HUES48 (cell line): ENCODE data around the gene AGPAT2.

Experiments used
- H3K27ac ChIP-seq: one replicate; pipeline ENCODE4 v1.7.0; 2013; ENCODE audit warnings: low read depth, low read length, inconsistent platforms
- H3K27me3 ChIP-seq: 2 replicates; pipeline ENCODE4 v1.6.1; 2013; ENCODE audit warnings: mild to moderate bottlenecking, low read length; ENCODE audit not compliant: control insufficient read depth, insufficient read depth
- H3K36me3 ChIP-seq: 2 replicates; pipeline ENCODE4 v1.6.1; 2013; ENCODE audit warnings: low read length; ENCODE audit not compliant: control insufficient read depth, insufficient read depth
- H3K4me1 ChIP-seq: 2 replicates; pipeline ENCODE4 v1.6.1; 2013; ENCODE audit warnings: mild to moderate bottlenecking, low read length; ENCODE audit not compliant: control insufficient read depth, insufficient read depth
- H3K4me3 ChIP-seq: 2 replicates; pipeline ENCODE4 v1.5.1; 2013; ENCODE audit warnings: mild to moderate bottlenecking, low read depth, low read length
- H3K9ac ChIP-seq: 2 replicates; pipeline ENCODE4 v1.6.1; 2013; ENCODE audit warnings: mild to moderate bottlenecking, low read depth, low read length, moderate library complexity
- H3K9me3 ChIP-seq: 2 replicates; pipeline ENCODE4 v1.6.1; 2013; ENCODE audit warnings: low read length; ENCODE audit not compliant: control insufficient read depth, insufficient read depth

AGPAT2 gene

DNA sequence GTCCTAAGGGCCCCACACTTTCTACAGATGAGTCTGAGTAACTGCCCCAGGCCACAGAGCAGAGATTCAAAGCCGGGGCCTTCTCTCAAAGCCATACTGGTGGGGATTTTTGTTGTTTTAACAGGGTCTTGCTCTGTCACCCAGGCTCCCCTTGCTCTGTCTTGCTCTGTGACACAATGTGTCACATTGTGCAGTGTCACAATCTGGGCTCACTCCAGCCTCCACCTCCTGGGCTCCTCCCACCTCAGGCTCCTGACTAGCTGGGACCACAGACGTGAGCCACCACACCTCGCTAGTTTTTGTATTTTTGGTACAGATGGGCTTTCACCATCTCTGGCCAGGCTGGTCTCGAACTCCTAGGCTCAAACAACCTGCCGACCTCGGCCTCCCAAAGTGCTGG is 8.6 kb downstream of the AGPAT2 start:
- Histone ChIP-seq H3K27me3 (no peaks in the 10 kb centered on the region), H3K27ac (no peak overlapping the region), H3K36me3 (no peaks in the 10 kb centered on the region), H3K4me3 (no peak overlapping the region), H3K9ac (no peak overlapping the region), H3K9me3 (no peaks in the 10 kb centered on the region), H3K4me1 (peaks cover 6% of the 10 kb centered on the region; the same call in 1 of the 2 replicates)

DNA sequence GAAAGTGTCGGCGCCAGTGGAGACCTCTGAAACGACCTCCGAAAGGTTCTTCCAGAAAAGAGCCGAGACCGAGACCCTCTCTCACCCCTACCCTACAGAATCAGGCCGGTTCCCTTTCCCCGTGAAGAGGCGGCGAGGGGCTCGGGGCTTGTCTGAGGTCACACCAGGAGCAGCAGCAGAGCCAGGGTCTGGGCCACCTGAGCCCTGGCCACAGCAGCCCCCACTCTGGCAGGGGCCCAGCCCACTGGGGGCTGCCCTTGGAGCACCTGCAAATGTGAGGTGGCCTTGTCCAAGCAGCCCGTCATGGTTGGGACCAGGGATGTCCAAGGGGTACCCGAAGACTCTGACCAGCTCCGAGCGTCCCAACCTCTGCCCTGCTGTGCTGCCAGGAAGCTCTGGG is 9.2 kb downstream of the AGPAT2 start:
- Histone ChIP-seq H3K4me3 (no peak overlapping the region), H3K27me3 (no peaks in the 10 kb centered on the region), H3K9me3 (no peaks in the 10 kb centered on the region), H3K36me3 (0 out of 2 replicates have a peak, but pooled peaks cover 3% of the 10 kb centered on the region), H3K4me1 (peaks cover 6% of the 10 kb centered on the region; the same call in 1 of the 2 replicates), H3K9ac (no peak overlapping the region), H3K27ac (no peak overlapping the region)

DNA sequence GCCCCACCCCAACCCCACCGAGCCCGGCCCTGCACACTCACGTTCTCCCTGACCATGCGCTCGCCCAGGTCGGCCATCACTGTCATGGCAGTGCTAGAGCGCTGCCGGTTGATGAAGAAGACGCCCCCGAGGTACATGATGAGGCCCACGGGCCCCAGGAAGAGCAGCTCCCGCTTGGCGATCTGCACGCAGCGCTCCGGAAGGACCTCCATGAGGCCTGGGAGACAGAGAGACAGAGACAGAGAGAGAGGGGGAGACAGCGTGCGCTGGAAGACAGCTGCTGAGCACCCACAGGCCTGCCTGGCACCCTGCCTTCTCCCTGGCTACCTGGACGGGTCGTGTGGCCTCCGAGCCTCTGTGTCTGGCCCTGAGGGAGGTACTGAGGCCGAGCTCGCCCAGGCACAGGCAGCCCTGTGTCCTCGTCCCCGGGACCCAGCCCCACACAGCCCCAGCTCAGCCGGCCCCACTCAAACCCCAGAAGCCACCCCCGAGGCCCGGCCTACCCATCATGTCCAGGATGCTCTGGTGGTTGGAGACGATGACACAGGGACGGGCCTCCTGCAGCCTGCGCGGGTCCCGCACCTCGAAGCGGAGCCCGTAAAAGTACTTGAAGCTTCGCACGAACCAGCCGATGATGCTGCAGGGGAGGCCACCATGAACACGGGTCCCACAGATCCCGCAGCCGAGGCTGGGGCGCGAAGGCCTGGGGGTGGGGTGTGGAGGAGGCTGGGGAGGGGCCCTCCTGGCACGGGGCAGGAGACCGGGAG is 10.2 kb downstream of the AGPAT2 start:
- Histone ChIP-seq H3K9ac (no peak overlapping the region), H3K36me3 (0 out of 2 replicates have a peak, but pooled peaks cover 3% of the 10 kb centered on the region), H3K27ac (no peak overlapping the region), H3K4me1 (no peaks in the 10 kb centered on the region), H3K4me3 (no peak overlapping the region), H3K9me3 (no peaks in the 10 kb centered on the region), H3K27me3 (no peaks in the 10 kb centered on the region)

DNA sequence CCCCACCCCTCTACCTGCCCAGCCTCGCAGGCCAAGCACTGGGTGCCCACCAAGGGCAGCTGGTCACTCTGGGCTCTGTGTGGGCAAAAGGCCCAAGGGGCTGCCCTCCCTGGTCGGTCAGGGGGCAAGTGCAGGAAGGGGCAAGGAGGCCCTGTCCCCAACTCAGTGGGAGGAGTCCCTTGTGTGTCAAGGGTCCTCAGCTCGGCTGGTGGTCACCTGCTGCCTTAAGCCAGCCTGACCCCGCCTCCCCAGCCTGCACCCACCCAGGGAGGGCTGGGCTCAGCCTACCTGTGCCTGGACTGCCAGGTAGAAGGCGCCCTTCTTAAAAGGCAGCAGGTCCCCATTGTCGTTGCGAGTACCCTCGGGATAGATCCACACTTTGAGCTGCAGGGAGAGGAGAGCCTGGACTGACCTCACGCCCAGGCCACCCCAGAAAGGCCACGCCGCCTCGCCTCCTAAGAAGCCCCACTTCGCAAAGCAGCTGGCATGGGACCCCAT is 10.9 kb downstream of the AGPAT2 start:
- Histone ChIP-seq H3K4me1 (no peaks in the 10 kb centered on the region), H3K9ac (no peak overlapping the region), H3K36me3 (0 out of 2 replicates have a peak, but pooled peaks cover 3% of the 10 kb centered on the region), H3K27me3 (no peaks in the 10 kb centered on the region), H3K4me3 (no peak overlapping the region), H3K27ac (no peak overlapping the region), H3K9me3 (no peaks in the 10 kb centered on the region)

DNA sequence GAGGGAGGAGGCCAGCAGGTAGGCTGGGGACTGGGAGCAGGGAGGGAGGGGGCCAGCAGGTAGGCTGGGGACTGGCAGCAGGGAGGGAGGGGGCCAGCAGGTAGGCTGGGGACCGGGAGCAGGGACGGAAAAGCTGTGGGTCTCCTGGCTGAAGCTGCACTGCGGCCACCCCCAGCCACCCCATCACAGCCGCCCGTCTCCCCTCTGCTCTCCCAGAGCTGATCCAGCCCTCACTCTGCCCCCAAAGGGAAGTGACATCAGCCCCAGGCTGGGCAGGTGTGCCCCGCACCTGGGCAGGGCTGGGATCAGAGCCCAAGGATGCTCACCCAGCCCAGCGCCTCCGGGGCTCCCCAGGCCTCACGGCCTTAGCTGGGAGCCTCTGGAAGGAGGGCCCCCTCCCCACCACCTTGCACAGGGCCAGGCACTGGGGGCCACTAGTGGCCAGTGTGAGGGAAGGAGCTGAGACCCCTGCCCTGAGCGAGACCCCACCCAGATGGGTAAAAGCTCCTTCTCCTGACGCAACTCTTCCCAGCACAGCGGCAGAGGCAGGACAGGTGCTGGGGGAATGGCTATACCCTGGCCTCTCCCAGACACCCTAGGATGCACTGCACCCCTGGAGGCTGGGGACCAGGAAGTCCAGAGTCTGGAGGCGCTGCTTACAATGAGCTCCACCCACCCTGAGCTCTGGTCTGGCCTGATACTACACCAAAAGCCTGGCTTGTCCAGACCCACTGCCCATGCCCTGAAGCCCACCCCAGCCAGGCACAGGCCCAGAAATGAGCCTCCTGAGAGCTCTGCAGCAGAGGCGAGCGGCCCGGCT is 11.6 kb downstream of the AGPAT2 start:
- H3K4me1 ChIP-seq: no peaks in the 10 kb centered on the region
- H3K27me3 ChIP-seq: no peaks in the 10 kb centered on the region
- no peak overlapping the region for H3K9ac ChIP-seq
- no peak overlapping the region for H3K27ac ChIP-seq
- no peaks in the 10 kb centered on the region for H3K9me3 ChIP-seq
- 0 out of 2 replicates have a peak, but pooled peaks cover 3% of the 10 kb centered on the region for H3K36me3 ChIP-seq
- H3K4me3 ChIP-seq: no peak overlapping the region

DNA sequence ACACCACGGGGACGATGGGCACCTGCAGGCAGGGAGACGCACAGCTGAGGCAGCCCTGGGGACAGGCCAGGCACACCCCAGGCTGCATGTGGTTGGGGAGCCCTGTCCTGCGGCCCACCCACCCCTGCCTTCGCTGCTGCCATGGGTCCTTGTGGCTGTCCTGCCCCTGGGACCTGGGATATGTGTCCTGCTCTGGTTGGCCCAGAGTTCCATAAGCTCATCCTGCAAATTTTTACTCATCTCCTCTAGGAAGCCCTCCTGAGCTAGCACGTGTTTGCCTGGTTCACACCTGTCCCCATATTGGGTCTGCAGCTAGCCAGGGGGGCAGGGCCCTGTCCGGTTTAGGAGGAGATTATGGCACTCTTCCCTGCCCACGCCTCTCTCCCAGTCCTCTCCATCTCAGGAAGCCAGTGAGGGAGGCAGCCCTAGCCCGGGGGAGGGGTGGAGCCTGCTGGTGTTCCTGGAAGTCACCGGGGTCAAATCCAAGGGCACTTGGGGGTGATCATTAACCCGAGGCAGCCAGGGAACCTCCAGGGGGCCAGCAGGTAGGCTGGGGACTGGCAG is 12.4 kb downstream of the AGPAT2 start:
- H3K9ac ChIP-seq: no peak overlapping the region

DNA sequence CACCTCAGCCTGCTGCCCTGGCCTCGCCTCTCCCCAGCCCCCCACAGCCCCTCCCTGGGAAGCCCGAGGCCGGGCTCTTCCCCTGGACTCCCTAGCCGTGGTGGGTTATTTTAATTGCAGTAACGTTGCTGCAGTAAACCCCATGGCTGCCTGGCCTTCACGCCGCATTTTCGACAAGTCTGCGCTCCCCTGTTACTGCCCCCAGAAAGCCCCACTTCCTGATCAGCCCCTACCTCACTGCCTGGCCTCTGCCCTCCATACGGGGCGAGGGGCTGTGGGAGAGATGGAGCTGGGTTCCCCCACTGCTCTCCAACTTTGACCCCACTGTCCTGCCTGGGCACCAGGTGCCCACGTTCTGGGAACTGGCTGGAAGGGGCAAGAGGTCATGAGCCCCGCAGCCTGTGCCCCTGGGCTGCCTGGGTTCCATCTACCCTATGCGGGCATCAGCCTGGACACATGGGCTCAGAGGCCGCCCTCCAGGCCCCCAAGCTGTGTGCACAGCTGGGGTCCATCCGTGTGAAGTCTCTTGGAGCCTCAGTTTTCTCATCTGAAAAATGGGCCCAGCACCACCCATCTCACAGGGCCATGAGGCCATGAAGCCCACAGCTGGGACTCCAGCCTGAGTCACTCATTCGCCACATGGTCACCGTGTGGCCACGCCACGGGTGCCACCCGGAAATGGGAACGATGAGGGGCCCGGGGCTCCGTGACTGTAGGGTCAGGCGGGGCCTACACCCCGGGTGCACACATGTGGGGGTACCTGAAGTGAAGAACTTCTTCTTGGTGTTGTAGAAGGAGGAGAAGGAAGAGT is 13.1 kb downstream of the AGPAT2 start:
- Histone ChIP-seq H3K27ac (no peak overlapping the region), H3K36me3 (0 out of 2 replicates have a peak, but pooled peaks cover 3% of the 10 kb centered on the region), H3K27me3 (no peaks in the 10 kb centered on the region), H3K4me1 (no peaks in the 10 kb centered on the region), H3K9ac (no peak overlapping the region), H3K9me3 (no peaks in the 10 kb centered on the region), H3K4me3 (no peak overlapping the region)

More for the DNA sequence above, 12.4 kb downstream of the AGPAT2 start:
- no peaks in the 10 kb centered on the region for H3K9me3 ChIP-seq
- H3K4me1 ChIP-seq: no peaks in the 10 kb centered on the region
- H3K27me3 ChIP-seq: no peaks in the 10 kb centered on the region
- no peak overlapping the region for H3K27ac ChIP-seq
- H3K36me3 ChIP-seq: 0 out of 2 replicates have a peak, but pooled peaks cover 3% of the 10 kb centered on the region
- H3K4me3 ChIP-seq: no peak overlapping the region

DNA sequence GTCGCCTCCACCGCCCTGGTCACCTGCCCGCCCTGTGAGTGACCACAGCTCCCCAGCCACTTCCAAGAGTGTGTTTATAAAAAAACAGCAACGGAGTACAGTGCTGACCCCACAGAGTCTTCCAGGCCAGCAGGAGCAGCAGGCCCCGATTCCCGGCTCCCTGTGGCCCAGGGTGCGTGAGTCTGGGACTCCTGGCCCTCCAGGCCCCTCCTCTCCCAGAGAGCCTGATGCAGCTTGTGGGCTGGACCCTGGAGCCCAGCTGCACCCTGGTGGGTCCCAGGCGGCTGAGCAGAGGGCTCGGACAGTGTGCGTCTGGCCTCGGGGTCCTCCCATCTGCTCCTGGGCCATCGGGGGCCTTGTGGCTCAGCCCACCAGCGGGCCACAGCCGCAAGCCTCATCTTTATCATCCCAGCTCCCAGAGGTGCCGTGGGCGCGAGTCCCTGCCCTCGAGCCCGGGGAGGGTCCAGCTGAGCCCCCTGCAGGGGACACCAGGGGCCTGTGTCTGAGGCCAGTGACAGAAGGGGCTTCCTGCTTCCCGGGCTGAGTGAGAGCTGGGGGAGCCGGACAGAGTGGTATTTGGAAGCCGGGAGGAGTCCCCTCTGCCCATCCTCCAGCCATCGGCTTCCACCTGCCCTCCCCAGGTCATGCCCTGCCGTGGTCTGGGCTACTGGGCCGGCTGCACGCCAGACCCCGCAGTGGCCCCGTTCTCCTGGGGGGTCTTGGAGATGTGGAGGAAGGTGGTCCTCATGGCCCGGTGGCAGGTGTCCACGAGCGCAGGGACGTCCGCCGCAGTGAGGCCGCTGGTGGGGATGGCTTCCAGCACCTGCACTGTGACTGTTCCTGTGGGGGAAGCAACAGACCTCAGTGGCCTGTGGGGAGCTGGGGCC is 13.9 kb downstream of the AGPAT2 start:
- Histone ChIP-seq H3K27me3 (no peaks in the 10 kb centered on the region), H3K36me3 (0 out of 2 replicates have a peak, but pooled peaks cover 3% of the 10 kb centered on the region), H3K4me1 (no peaks in the 10 kb centered on the region), H3K9ac (no peak overlapping the region), H3K27ac (no peak overlapping the region), H3K4me3 (no peak overlapping the region), H3K9me3 (no peaks in the 10 kb centered on the region)

DNA sequence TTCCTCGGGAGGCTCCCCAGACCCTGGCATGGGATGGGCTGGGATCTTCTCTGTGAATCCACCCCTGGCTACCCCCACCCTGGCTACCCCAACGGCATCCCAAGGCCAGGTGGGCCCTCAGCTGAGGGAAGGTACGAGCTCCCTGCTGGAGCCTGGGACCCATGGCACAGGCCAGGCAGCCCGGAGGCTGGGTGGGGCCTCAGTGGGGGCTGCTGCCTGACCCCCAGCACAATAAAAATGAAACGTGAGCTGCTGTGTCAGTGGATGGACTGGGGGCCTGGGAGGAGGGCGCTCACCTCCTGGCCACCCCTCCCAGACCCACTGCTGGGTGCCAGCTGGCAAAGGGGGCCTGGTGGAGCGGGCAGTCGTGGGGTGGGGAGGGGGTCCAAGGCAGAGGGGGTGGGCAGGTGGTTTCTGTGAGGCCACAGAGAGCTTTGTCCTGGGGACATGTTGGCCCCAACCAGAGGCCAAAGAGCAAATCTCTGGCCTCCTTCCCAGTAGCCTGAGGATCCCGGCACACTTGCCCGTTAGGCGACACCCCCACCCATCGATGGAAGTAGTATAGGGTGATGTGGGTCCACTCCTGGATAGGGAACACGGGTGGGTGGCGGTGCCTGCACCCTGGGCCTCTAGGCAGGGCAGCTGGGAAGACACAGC is 14.7 kb downstream of the AGPAT2 start:
- no peak overlapping the region for H3K4me3 ChIP-seq
- H3K27ac ChIP-seq: no peak overlapping the region
- no peaks in the 10 kb centered on the region for H3K9me3 ChIP-seq
- H3K9ac ChIP-seq: no peak overlapping the region
- H3K27me3 ChIP-seq: no peaks in the 10 kb centered on the region
- 0 out of 2 replicates have a peak, but pooled peaks cover 3% of the 10 kb centered on the region for H3K36me3 ChIP-seq
- no peaks in the 10 kb centered on the region for H3K4me1 ChIP-seq
